HG03469 (cell line): ENCODE measurements around the gene MLLT3.

Experiments
- ATAC-seq: cut with Tn5 transposase; IDR thresholded peaks from one replicate; pipeline ENCODE4 v1.9.1; 2021; ENCODE audit warnings: mild to moderate bottlenecking, moderate library complexity, moderate number of reproducible peaks; ENCODE audit not compliant: unreplicated experiment

MLLT3 gene

DNA sequence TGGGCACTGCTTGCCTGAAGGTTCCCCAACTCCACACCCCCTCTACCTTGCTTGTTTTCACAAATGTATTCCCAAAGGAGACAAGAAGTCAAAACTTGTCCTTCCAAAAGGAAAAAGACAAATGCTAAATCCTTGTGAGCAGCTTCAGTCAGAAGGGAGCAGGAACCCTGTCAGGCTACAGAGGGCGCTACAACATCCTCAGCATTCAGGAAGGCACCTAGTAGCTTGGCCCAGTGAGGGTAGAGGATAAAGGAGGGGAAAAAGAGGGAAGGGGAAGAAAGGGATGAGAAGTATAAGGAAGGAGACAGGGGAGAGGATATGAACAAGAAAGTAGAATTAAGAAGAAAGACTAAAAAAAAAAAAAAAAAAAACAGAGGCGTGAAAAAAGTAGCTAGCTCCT, 97.5 kb downstream of the MLLT3 start:
- ATAC-seq, result no peak

DNA sequence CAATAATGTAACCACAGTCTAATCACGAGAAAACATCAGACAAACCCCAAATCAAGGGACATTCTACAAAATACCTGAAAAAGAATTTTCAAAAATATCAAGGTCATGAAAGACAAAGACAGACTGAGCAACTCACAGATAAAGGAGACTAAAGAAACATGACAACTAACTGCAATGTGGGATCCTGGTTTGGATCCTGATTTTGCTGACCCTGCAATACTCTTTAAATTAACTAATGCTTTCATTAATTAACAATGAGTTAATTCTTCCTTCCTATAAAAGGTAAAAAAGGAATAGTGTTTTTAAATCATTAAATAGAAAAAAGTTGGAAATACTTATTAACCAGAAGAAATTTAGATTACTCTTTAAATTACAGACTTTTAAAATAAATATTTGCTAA, 103.6 kb downstream of the MLLT3 start:
- no peak for ATAC-seq

DNA sequence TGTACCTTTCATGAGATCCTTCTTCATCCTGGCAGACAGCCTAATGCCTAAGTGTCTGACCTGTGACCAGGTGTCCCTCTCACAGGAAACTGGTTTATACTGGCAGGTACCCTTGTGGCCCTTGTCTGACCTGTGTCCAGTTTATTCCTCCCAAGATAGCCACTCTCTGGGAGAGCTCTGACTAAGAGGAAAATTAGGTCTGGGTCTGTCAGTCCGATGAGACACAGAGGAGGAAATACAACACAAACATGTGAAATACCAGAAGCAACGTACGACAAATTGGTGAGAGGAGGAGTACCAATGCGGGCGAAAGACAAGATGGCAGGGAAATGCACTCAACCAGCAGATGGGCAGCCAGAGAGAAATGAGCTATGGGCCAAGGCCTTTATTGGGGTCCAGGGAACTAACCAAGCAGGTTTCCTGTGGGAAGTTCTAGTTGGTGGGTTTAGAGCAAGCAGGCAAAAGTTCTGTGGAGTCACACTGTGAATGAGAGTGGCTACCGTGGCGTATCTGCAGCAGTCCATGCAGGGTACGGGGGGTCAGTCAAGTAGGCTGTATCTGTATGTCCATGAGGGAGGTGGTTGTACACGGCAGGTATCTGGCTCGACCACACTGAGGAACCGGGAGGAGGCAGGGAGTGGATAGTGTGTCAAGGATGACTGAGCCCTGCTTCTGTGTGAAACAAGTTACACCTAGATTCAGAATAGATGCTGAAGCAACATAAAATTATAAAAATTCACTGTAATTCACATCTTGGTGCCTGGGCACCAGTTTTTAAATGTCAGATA, 109.0 kb downstream of the MLLT3 start:
- ATAC-seq, result no peak

DNA sequence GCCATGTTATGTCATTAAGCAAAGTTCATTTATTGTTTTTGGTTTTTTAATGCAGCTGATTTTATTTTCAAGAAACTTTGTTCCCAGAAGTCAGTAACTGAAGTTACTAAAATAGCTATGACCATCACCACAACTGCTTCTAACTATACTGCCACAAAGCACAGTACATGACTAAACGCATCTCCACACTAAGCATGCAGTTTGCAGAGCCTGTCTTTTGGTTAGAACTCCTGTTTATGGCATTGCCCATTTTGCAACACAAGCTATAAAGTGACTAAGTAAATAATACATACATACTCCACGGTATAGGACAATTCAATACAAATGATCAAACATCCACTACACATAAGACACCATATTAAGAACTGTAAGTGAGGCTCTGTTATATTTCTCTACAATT, 109.7 kb downstream of the MLLT3 start:
- no peak for ATAC-seq

DNA sequence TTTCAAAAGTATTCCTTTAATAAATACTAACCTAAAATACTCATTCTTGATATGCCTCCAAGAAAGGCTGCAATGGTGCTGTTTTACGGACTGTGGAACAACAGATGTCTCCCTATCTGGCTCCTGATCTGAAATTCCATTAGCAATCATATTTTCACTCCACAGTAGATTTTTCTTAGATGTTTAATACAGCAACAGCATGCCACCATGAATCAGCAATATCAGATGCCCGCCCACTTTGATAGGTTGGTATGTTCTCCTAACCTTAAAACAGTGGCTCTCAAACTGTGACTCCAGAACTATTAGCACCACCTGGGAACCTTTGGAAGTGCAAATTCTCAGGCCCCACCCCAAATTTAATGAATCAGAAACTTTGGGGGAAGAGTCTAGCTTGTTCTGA, 110.2 kb downstream of the MLLT3 start:
- no peak for ATAC-seq

DNA sequence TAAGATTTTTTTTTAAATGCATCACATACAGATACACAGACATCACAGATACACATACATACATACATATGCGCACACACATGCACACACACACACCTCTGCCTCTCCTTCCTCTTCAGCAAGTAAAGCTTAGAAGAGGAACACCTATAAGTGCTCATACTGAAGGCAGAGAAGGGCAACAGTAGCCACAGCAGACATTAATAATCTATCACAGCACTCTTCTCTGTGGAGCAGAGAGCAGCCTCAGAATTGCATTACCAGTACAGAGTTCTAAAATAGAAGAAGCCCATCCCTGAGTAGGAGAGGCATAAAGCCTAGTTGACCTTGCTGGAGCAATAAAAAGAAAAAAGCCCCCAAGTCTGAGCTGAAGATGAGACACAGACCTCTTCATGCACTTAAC, 110.6 kb downstream of the MLLT3 start:
- ATAC-seq, result no peak

DNA sequence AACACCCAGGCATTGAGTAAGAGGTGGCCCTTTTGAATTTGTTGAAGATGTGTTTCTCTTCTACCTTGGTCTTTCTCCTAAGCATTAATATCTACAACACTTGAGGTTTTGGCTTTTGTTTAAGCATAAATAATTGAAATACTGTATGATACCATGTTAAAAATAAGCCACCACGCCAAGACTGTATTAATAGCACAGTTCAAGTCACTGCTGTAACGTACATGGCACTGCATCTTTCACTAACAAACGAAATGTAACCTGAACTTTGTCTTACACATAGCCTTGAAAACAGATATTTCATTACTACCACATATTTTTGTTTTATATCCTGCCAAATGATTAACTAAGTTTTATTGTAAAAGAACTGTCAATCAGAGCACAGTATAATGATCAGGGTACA, 112.8 kb downstream of the MLLT3 start:
- no peak for ATAC-seq

DNA sequence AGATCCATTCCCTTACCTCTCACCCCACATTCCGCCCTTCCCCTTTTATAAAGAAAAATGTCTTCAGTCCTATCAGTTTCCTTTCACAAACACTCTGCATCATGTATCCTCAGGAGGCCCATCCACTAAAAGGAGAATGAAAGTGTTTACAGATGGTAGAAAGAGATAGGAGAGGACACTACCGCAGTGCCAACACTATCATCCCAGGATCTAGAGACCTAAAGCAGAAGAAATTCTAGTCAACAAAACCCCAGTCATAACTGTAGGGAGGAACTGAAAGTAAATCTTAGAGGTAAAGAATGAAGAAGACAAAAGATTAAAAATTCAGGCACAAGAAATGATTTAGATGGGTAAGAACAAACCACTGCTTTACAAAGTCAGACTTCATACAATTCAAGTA, 114.1 kb downstream of the MLLT3 start:
- ATAC-seq, result peak; percentile 88

DNA sequence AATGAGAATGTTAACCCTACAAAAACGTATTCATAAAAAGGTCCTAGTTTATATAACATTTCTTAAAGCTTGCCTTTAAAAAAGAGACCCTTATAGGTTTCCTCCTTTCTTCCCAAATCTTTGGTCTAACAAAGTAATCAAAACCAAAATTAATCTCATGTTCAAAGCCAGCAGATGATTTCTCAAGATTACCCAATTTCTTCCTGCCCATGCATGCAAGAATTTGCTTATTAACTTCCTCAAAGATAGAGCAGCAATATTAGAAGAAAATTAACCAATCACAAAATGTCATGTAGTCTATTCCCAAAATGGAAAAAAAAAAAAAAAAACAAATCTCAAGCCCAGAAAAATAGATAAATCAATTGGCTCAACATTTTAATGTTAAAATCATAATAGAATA, 114.9 kb downstream of the MLLT3 start:
- no peak for ATAC-seq

DNA sequence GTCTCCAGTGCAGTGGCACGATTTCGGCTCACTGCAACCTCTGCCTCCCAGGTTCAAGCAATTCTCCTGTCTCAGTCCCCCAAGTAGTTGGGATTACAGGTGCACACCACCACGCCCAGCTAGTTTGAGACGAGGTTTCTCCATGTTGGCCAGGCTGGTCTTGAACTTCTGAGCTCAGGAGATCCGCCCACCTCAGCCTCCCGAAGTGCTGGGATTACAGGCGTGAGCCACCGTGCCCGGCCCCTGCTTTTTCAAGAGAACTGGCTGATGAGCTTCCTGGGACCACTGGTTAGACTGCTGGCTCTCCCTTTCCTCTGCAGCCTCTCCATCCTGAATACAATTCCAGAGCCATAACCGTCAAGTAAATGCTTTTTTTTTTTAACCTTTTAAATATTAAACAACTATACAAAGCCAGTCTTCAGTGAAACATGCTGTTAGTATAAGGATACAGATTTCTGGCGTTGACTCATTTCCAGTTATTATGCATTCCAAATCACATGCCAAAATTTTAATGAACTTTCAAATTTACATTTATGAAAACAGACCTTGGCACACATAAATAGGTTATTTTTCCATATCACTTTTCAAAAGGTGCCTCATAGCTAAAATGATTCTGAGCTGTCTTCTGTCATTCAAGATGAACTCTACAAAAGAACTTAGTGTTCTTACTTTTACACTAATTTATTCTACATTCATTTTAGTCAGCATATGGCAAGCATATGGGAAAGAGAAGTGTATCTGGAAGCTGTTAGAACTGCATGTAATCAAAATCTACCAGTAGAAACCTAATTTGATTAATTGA, 116.0 kb downstream of the MLLT3 start:
- ATAC-seq, result no peak

DNA sequence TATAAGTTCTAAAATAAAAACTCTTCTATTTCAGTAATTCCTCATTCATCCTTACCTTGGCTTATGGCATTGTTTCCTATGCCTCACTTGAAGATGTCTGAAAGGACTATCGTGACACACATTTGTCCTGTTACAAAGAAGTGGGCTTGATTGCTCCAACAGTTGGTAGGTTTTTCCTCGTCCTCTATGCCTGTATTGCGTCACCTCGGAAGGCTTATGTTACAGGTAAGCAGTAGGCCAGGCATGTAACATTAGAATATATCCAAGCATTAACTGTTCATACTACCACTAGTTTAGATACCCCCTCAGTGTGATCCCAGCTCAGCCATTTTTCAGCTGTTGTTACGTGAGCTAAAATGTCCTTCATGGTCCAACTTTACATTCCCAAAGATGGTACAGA, 116.7 kb downstream of the MLLT3 start:
- no peak for ATAC-seq

DNA sequence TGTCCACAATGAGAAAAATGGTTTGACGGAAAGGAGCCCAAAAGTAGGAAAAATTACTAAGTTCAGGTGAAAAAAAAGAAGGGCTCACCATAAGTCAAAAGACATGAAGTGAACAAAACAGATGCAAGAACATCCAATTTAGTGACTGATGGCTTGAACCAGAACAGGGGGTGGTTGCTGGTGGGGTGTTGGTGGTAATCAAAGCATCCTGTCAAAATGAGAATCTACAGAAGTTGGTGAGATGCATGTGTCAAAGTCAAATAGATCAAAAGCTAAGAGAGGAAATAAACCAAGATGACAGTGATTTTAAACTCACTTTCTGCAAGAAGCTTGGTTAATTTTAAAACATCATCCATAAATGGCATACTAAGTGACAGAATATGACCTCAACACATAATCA, 117.4 kb downstream of the MLLT3 start:
- ATAC-seq, result no peak

DNA sequence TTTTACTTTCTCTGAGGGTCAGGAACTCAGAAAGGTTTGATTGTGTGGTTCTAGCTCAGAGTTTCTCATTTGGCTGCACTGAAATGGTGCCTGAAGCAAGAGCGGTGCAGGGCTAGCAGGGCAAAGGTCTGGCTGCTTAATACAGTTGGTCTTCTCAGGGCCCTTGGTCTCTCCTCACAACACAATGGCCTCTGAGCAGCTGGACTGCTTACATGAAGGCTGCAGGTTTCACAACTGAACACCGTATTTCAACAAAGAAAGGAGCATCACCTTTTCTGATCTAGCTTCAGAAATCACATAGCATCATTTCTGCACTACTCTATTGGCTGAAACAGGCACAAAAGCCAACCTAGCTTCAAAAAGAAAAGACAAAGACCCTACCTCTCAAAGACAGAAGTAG, 122.2 kb downstream of the MLLT3 start:
- no peak for ATAC-seq

DNA sequence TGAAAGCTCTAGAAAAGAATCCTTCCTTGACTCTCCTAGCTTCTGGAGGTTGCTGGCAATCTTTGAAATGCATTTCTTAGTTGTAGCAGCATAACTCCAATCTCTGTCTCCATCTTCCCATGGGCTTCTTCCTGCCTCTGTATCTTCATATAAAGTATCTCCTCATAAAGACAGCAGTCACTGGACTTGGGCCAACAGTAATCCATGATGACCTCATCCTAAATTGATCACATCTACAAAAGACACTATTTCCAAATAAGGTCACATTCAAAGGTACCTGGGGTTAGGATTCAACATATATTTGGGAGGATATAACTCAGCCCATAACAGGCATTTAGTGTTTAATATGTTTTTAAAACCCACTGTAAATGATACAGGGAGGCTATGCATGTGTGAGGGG, 123.3 kb downstream of the MLLT3 start:
- ATAC-seq, result no peak

DNA sequence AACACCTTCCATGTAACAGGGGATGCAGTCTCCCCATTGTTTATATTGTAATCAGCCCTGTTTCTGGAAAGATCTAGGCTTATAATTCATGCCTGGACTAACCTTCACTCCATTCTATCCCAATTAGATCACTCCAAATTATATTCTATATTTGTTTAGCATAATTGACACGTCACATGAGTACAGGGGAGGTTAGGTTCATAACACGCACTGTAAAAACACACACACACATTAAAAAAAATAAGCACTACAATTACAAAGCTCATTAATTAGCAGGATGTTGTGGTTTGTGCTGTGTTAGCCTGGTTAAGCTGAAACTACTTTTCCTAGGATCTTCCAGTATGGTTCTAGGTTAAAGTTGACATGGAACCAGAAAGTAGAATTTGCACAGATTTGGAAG, 126.0 kb downstream of the MLLT3 start:
- ATAC-seq, result no peak

DNA sequence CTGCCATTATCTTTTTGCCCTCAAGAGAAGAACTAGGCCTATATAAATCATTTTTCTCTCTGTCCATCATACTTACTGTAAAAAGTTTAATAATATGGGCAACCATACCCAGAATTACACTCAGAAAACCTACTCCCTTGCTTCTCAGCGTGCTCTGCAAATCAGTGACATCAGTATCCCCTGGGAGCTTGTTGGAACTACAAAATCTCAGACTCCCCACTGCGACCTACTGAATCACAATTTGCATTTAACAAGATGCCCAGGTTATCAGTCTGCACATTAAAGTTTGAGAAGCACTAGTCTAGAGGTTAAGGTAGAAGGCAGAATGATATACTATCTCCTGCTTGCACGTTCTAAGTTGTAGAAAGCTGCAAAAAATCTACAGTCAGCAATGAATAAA, 127.2 kb downstream of the MLLT3 start:
- no peak for ATAC-seq

DNA sequence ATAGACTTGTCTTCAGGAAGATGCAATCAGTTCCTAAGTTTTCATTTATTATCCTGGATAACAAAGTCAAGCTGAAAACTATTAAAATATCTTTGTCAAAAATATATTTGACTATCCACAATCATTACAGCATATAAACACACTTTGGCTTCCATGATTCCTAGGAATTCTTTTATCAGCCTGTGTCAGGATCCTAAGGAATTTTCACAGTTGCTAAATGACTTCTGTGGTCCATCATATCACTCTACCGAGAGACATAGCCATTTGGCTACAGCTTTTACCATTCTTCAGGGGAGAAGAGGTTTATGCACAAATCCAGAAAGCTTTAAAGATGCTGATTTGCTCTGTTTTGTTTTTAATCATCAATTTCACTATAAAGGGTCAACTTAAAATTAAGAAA, 128.3 kb downstream of the MLLT3 start:
- no peak for ATAC-seq

DNA sequence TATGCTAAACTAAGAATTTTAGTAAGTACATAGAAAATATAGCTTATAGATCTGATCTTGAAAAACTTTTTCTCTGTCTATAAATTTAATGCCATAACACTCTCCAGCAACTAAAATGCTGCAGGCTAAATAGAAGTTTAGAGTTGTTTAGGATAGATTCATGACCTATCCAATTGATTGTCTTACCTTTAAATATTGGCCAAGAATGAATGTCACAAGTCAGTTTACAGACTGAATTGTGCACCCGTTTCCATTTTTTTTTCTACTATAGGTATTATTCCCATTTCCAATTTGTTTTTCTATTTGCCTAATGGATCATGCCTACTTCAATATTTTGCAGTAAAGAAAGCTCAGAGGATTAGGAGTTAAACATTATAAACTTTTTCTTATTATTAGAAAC, 129.5 kb downstream of the MLLT3 start:
- ATAC-seq, result no peak

DNA sequence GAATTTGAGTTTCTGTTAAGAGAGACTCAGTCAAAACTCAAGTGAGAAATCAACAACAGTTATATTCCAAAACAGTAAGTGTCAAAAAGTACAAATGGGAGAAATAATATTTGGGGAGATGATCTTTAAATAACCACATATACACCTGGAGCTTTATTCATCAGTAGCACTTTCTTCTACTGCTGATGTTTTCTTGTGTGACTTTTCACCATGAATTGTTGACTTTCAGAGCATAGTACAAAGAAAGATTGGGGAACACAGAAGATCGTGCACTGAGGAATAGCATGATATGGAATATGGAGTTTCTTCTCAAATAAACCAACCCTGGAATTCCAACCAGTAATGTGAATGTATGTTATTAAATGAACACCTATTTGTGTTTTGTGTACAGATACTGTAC, 130.7 kb downstream of the MLLT3 start:
- no peak for ATAC-seq

DNA sequence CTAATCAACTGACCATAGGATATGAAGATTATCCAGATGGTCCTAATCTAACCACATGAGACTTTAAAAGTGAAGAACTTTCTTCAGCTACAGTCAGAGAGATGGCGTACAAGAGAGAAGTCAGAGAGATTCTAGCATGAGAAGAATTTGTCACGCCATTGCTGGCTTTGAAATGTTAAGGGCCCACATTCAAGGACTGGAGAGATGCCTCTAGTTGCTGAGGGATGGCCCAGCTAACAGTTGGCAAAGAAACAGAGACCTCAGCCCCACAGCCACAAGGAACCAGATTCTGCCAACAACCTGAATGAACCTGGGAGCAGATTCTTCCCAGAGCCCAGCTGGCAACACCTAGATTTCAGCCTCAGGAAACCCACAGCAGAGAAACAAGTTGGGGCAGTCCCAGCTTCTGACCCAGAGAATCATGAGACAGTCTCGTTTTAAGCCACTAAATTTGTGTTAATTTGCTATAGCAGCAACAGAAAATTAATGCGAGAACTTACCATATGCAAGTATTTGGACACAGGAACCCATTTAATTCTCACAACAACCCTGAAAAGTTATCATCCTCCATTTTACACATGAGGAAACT, 132.0 kb downstream of the MLLT3 start:
- no peak for ATAC-seq

DNA sequence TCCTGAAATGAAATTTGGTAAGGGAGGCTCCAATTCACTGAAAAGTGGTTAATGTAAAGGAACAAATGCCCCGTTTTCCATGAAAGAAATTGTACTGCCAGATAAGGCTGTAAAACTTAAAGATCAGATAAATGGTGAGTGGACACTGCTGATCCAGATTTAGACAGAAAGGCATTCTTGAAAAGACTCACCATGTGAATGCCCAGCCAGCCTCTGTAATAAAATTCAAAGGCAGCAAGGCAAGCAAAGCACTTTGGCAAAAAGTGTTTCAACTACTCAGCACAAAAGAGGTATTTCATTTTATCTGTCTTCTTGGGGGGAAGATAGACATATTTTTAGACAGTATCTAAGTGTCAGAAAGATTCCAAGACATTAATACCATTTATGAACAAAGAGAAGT, 133.6 kb downstream of the MLLT3 start:
- no peak for ATAC-seq

DNA sequence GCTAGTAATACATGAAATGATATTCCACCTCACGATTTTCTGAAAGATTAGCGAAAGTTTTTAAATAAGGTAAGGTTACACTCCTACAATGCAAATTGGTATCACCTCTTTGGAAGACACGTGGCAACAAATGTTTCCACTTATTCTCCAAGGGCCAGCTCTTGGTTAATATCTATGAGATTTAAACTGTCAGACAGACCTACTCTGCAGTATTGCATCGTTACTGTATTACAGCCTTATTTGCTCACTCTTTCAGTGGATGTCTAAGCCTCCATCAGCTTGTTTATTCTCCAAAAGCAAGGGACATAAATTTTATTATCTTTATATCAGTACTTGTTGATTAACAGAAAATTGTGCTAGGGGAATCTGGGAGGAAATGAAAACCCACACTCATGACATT, 135.7 kb downstream of the MLLT3 start:
- no peak for ATAC-seq
